ENCODE results near the gene HIVEP3.

GRCh38 chr1:41715441-41716095 lies 203.2 kb downstream of the HIVEP3 start:
- TF ChIP-seq CTCF (IDR thresholded peaks at IDR 0.05): no peak
- no peak for TF ChIP-seq POLR2A (IDR thresholded peaks at IDR 0.05)

Data from heart left ventricle (tissue), 13 donors.